Motor neuron (in vitro differentiated cells): ENCODE data around the gene DDX27. TPM values are rescaled to one million over a fixed set of nuclear protein-coding genes. Genes with fewer than 3 reads are reported as not detected.
"Not testable (repeated sequence)": the region's sequence is repeated elsewhere in the genome, so short reads cannot be mapped to it uniquely, and the experiment has no call there.

Source experiments
- ATAC-seq, 8 experiments: fragments of 200-7000 bp; cut with Tn5 transposase; replicated peaks in 6 of 8; 2 replicates each; pipeline ENCODE4 v1.8.0; 2021; ENCODE audit warnings: mild to moderate bottlenecking in 8 of 8, moderate library complexity in 8 of 8
- H3K27ac ChIP-seq, 2 donors: fragments of 250-450 bp; sonication (Bioruptor Pico); 2 replicates each; pipeline ENCODE4 v1.9.0; 2021; ENCODE audit warnings: antibody characterized with exemption in 2 of 2, mild to moderate bottlenecking in 2 of 2, moderate library complexity in 1 of 2
- H3K4me1 ChIP-seq, 2 donors: fragments of 250-450 bp; sonication (Bioruptor Pico); replicated peaks in 1 of 2; 2 replicates each; pipeline ENCODE4 v1.6.1; 2021; ENCODE audit warnings: antibody characterized with exemption in 2 of 2, mild to moderate bottlenecking in 2 of 2, moderate library complexity in 1 of 2
- H3K4me3 ChIP-seq, 5 donors: fragments of 250-450 bp; sonication (Bioruptor Pico); 2 replicates each; pipeline ENCODE4 v1.9.0; 2021; ENCODE audit warnings: antibody characterized with exemption in 5 of 5, mild to moderate bottlenecking in 5 of 5, moderate library complexity in 4 of 5
- WGBS, 10 experiments: fragments of 450-650 bp; shearing (Covaris generic); methylation state at CpG; one replicate each; pipeline ENCODE4 v1.0.0; 2022; 5-methylcytosine and 5-hydroxymethylcytosine counted together
- in situ Hi-C, 9 experiments: fragments of 400-800 bp; cut with MboI; loops; one replicate each; pipeline ENCODE4 v1.15.0; 2021; ENCODE audit warnings: low sequenced_read_pairs in 9 of 9, low pct_unique_long_range_greater_than_20kb in 2 of 9; ENCODE audit not compliant: unreplicated experiment in 9 of 9
- total RNA-seq, 8 experiments: library from RNA; unstranded; fragments of 300-600 nt; gene quantifications; 2 replicates each; pipeline versions ENCODE4 v1.2.3 to v1.2.4, GENCODE V29; 2022

DDX27 gene
- 10 to 100 TPM; 15.2 to 49.1 (median 23.8) TPM for total RNA-seq

DNA sequence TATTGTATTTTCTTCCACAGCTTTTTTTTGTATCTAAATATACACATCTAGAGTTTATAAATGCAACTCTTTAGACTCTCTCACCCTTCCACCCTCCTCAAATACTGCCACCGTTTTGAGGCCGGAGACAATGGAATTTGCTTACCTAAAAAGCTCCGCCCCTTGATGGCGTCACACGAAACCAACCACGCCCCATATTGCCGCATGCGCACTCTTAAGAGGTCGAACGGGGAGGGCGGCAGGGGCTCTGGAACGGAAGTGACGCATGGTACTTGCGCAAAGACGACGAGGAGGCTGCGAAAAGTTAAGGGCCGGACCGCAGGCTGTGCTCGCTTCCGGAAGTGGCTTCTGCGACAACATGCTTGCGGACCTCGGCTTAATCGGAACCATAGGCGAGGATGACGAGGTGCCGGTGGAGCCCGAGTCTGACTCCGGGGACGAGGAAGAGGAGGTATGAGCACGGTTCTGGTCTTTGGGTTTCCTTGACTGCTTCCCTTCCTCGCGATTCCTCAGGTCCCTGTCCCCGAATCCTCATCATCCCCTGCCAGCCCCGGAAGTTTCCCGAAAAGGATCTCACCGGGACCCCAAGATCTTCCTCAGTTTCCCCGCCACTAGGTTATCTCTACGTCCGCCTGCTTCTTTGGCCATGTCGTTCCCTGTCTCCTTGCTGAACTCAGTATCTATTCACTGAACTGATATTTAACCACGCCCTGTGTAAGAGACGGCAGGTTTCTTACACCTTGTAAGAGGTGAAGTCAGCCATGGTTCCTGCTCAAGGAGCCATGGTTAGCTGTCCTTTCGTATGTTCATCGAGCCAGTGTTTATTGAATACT lies at the start of gene DDX27:
TSS of gene DDX27 (plus strand) at position 326 of the 833 bp plus-strand sequence. CDS start at position 359, 33 bp downstream.
- Histone ChIP-seq H3K4me3 (peak within 1 kb of the TSS; percentile 60 to 94 (median 64)), H3K27ac (peak within 1 kb of the TSS; percentile 67 to 78), H3K4me1 (peaks cover 9 to 10% of the 10 kb centered on the region in 2 donors)
- in situ Hi-C loops, result loop anchor here in 1 of 9 experiments (10.0 kb wide), 1 partner anchor 85 kb away; no protein-coding TSS in a partner anchor
- WGBS, 10 experiments, result 0 to 10% (median 1%) methylated on average over 2 to 20 of the region's 46 CpGs
- peak; percentile 94 to 98 (median 95) for ATAC-seq

- 75 to 100% (median 100%) methylated on average over 1 to 2 of the region's 2 CpGs; no CpG with 5 or more reads in 3 of the 10 experiments for WGBS, 10 experiments
- no peak for ATAC-seq
- H3K4me1 ChIP-seq, result peaks cover 0 to 2% of the 10 kb centered on the region in 2 donors
- in situ Hi-C loops, result no loop called here
- no peak overlapping the region for H3K27ac ChIP-seq
- H3K4me3 ChIP-seq, result no peak overlapping the region
Observed at GRCh38 chr20:49169547-49169946, 49.7 kb upstream of the DDX27 start.

- Histone ChIP-seq H3K4me3 (no peak overlapping the region), H3K4me1 (peaks cover 0 to 2% of the 10 kb centered on the region in 2 donors), H3K27ac (no peak overlapping the region)
- in situ Hi-C loops, result no loop called here
- WGBS, 10 experiments, result 80 to 100% (median 100%) methylated on average over 1 to 2 of the region's 2 CpGs
- no peak for ATAC-seq
Observed at GRCh38 chr20:49170714-49171113, 48.5 kb upstream of the DDX27 start.

DNA sequence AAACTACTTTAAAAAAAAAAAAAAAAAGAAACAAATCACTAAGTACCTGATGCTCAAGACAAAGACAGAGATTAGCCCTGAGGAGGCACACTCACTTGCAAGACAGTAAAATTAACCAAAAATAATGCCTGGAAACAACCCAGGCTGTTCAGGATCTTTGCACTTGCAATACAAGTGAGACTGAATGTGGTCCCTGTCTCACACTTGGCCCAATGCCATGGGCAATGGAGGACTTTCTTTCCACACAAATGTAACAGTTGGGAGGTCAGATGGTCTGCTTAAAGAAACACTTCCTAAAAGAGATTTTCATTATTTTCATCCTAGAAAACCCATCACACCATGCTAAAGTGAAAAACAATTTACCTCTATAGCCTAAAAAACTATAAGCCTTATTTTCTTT lies 47.3 kb upstream of the DDX27 start:
- in situ Hi-C loops, result no loop called here
- Histone ChIP-seq H3K4me3 (no peak overlapping the region), H3K27ac (no peak overlapping the region), H3K4me1 (peaks cover 0 to 2% of the 10 kb centered on the region in 2 donors)
- ATAC-seq, result peak in 1 of 8 experiments; percentile 54

- ATAC-seq, result peak in 1 of 8 experiments; percentile 49
- H3K4me3 ChIP-seq, result no peak overlapping the region
- WGBS, 10 experiments, result 0 to 44% (median 21%) methylated on average over 1 of the region's 1 CpG; no CpG with 5 or more reads in 6 of the 10 experiments
- in situ Hi-C loops, result no loop called here
- no peak overlapping the region for H3K27ac ChIP-seq
- peaks cover 0 to 2% of the 10 kb centered on the region in 2 donors for H3K4me1 ChIP-seq
Observed at GRCh38 chr20:49172413-49172812, 46.8 kb upstream of the DDX27 start.

GRCh38 chr20:49174183-49174582 lies 45.0 kb upstream of the DDX27 start:
- Histone ChIP-seq H3K4me3 (no peak overlapping the region), H3K4me1 (peaks cover 2% of the 10 kb centered on the region in 2 donors), H3K27ac (no peak overlapping the region)
- ATAC-seq, result no peak
- WGBS, 10 experiments, result 70 to 100% (median 94%) methylated on average over 1 to 6 of the region's 6 CpGs; no CpG with 5 or more reads in 1 of the 10 experiments
- in situ Hi-C loops, result no loop called here

- H3K27ac ChIP-seq, result no peak overlapping the region
- WGBS, 10 experiments, result 20 to 100% (median 33%) methylated on average over 1 of the region's 1 CpG; no CpG with 5 or more reads in 3 of the 10 experiments
- ATAC-seq, result peak in 2 of 8 experiments; percentile 17 to 22
- peaks cover 9 to 14% of the 10 kb centered on the region in 2 donors for H3K4me1 ChIP-seq
- in situ Hi-C loops, result no loop called here
- no peak overlapping the region for H3K4me3 ChIP-seq
Observed at GRCh38 chr20:49179368-49180277, 39.6 kb upstream of the DDX27 start.

- H3K4me1 ChIP-seq, result peaks cover 13 to 16% of the 10 kb centered on the region in 2 donors
- WGBS, 10 experiments, result 29 to 100% (median 78%) methylated on average over 2 to 7 of the region's 8 CpGs; no CpG with 5 or more reads in 2 of the 10 experiments
- ATAC-seq, result no peak
- H3K27ac ChIP-seq, result no peak overlapping the region
- in situ Hi-C loops, result no loop called here
- no peak overlapping the region for H3K4me3 ChIP-seq
Observed at GRCh38 chr20:49181265-49181877, 37.8 kb upstream of the DDX27 start.

DNA sequence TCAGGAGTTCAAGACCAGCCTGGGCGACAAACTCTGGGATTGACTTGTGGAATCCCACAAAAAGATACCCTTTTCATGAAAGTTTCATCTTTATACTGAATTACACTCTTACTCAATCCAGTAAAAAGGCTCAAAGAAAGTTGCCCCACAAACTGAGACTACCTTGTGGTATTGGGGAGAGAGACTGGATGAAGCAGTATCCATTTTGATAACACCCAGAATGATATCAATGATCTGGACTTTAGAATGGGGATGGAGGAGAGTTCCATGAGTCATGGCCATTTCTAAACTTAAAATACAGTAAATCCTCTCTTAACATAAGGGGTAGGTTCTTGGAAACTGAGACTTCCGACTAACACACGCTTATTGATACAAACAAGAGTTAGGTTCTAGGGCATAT lies 35.8 kb upstream of the DDX27 start:
- Histone ChIP-seq H3K4me1 (peaks cover 13 to 20% of the 10 kb centered on the region in 2 donors), H3K27ac (no peak overlapping the region), H3K4me3 (no peak overlapping the region)
- WGBS, 10 experiments, result 75 to 100% (median 91%) methylated on average over 1 to 3 of the region's 3 CpGs; no CpG with 5 or more reads in 2 of the 10 experiments
- in situ Hi-C loops, result no loop called here
- no peak for ATAC-seq

DNA sequence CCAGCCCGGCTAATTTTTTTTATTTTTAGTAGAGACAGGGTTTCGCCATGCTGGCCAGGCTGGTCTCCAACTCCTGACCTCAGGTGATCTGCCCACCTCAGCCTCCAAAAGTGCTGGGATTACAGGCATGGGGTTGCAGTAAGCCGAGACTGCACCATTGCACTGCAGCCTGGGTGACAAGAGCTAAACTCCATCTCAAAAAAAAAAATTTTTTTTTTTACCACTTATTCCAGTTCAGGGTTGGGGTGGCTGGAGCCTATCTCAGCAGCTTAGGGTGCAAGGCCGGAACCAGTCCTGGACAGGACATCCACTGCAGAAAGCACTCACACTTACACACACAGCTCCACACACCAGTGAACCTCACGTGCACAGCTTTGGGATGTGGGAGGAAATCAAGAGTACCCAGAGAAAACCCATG lies 35.1 kb upstream of the DDX27 start:
- in situ Hi-C loops, H3K27ac ChIP-seq, H3K4me3 ChIP-seq, ATAC-seq: not testable (repeated sequence)
- H3K4me1 ChIP-seq, result peaks cover 13 to 19% of the 10 kb centered on the region in 2 donors
- WGBS, 10 experiments, result 60 to 100% (median 90%) methylated on average over 1 to 4 of the region's 5 CpGs; no CpG with 5 or more reads in 1 of the 10 experiments

- in situ Hi-C loops, result no loop called here
- H3K27ac ChIP-seq, result no peak overlapping the region
- H3K4me1 ChIP-seq, result peaks cover 11 to 13% of the 10 kb centered on the region in 2 donors
- ATAC-seq, result no peak
- whole genome bisulfite sequencing, 10 experiments, result 13 to 91% (median 75%) methylated on average over 1 to 3 of the region's 3 CpGs; no CpG with 5 or more reads in 1 of the 10 experiments
- H3K4me3 ChIP-seq, result no peak overlapping the region
Observed at GRCh38 chr20:49184691-49185070, 34.5 kb upstream of the DDX27 start.

GRCh38 chr20:49185071-49185761 lies 34.0 kb upstream of the DDX27 start:
- H3K4me3 ChIP-seq, result no peak overlapping the region
- in situ Hi-C loops, result no loop called here

More at GRCh38 chr20:49185071-49185761, 34.0 kb upstream of the DDX27 start:
- WGBS, 10 experiments, result 49 to 87% (median 69%) methylated on average over 3 to 6 of the region's 6 CpGs
- Histone ChIP-seq H3K4me1 (peaks cover 10 to 11% of the 10 kb centered on the region in 2 donors), H3K27ac (no peak overlapping the region)
- ATAC-seq, result no peak
